ENCODE data around the gene LLCFC1. TPM values are rescaled to one million over a fixed set of nuclear protein-coding genes. Genes with fewer than 3 reads are reported as not detected.
"Not testable (repeated sequence)": the region's sequence is repeated elsewhere in the genome, so short reads cannot be mapped to it uniquely, and the experiment has no call there.

The LLCFC1 gene
- total RNA-seq, 1 experiment from 2014 or later, result not detected

DNA sequence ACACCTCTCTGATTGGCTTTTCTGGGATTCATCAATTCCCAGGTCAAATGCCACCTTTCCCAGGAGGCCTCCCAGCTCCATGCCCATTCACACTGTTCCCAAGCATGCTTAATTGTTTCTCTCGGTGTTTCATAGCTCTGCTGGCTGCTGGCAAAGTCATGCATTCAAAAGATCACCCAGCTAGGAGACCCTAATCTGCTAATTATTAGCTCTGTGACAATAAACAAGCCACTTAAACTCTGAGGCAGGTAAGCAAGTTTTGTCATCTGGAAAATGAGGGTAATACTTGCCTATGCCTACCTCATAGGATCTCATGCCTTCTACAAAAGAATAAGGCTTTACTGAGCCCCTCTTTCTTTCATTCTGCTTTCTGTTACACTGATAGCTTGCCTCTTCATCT is 23.7 kb downstream of the LLCFC1 start:
- no peaks in the 10 kb centered on the region for H3K27me3 ChIP-seq (replicated peaks)
- H3K9me3 ChIP-seq (replicated peaks), result 0 out of 2 replicates have a peak, but pooled peaks cover 2% of the 10 kb centered on the region
- DNase-seq (ENCODE audit: low read depth in 1 of 2, low spot score in 2 of 2), result no peak
- H3K36me3 ChIP-seq, result no peaks in the 10 kb centered on the region
- no peak overlapping the region for H3K4me3 ChIP-seq
- H3K27ac ChIP-seq, result no peak overlapping the region
- H3K4me1 ChIP-seq (replicated peaks), result peaks cover 10% of the 10 kb centered on the region

DNA sequence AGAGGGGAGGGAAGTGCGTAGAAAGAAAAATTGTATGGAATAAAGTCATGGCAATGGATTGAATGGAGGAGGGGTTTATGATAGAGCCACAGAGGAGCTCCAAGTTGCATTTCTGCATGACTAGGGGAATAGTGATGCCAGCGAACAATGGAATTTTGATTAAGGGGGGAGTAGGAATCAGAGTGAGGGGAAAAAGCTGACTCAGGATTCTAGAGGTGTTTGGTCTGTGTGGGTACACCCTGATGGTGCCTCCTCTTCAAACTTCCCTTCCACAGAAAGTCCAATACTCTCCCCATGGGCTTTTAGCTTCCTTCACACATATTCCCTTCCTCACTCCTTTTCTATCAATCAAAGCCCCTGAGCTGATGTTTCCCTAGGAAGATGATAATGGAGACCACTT is 24.7 kb downstream of the LLCFC1 start:
- peaks cover 10% of the 10 kb centered on the region for H3K4me1 ChIP-seq (replicated peaks)

DNA sequence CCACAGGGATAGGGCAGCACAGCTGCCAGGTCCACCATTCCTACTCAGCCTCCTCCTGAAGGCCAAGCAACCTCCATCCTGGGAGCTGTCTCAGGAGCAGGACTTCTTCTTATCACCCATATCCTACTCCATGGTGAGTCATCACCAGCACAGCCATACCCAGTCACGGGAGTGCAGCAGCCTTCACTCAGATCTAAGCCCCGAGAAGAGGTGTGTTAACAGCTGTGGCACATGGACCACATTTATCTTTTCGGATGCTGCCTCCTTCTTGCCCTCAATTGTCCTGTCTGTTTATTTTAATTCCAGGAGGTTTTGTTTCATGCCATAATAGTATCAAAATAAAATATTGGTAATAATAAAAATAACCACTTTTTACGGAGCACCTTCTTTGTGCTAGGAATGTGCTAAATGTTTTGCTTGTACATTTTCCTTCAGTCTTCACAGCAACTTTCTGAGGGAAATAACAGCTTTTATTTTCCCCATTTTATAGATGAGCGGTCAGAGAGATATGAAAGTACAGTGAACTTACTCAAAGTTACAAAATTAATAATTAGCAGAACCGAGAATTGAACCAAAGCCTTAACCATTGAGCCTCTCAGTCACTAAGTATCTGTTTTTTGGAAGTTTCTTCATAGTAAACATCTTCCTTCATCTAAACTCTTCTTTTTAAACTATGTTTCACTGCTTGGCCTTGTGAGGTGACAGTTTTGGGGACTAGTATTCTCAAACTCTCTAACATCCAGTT is 25.4 kb downstream of the LLCFC1 start:
- no peak for DNase-seq (ENCODE audit: low read depth in 1 of 2, low spot score in 2 of 2)

More for the DNA sequence above, 24.7 kb downstream of the LLCFC1 start:
- Histone ChIP-seq H3K27me3 (replicated peaks) (no peaks in the 10 kb centered on the region), H3K36me3 (no peaks in the 10 kb centered on the region), H3K9me3 (replicated peaks) (0 out of 2 replicates have a peak, but pooled peaks cover 2% of the 10 kb centered on the region), H3K4me3 (no peak overlapping the region), H3K27ac (no peak overlapping the region)
- no peak for DNase-seq (ENCODE audit: low read depth in 1 of 2, low spot score in 2 of 2)

GRCh38 chr7:142968229-142968628 is 28.9 kb downstream of the LLCFC1 start:
- H3K9me3 ChIP-seq (replicated peaks), result no peaks in the 10 kb centered on the region
- no peak overlapping the region for H3K27ac ChIP-seq
- no peak overlapping the region for H3K4me3 ChIP-seq
- DNase-seq (ENCODE audit: low read depth in 1 of 2, low spot score in 2 of 2), result no peak
- peaks cover 10% of the 10 kb centered on the region for H3K4me1 ChIP-seq (replicated peaks)
- no peaks in the 10 kb centered on the region for H3K27me3 ChIP-seq (replicated peaks)
- no peaks in the 10 kb centered on the region for H3K36me3 ChIP-seq

More for the DNA sequence above, 25.4 kb downstream of the LLCFC1 start:
- no peak overlapping the region for H3K27ac ChIP-seq
- H3K27me3 ChIP-seq (replicated peaks), result no peaks in the 10 kb centered on the region
- H3K4me1 ChIP-seq (replicated peaks), result peaks cover 10% of the 10 kb centered on the region
- no peak overlapping the region for H3K4me3 ChIP-seq
- no peaks in the 10 kb centered on the region for H3K36me3 ChIP-seq
- 0 out of 2 replicates have a peak, but pooled peaks cover 2% of the 10 kb centered on the region for H3K9me3 ChIP-seq (replicated peaks)

DNA sequence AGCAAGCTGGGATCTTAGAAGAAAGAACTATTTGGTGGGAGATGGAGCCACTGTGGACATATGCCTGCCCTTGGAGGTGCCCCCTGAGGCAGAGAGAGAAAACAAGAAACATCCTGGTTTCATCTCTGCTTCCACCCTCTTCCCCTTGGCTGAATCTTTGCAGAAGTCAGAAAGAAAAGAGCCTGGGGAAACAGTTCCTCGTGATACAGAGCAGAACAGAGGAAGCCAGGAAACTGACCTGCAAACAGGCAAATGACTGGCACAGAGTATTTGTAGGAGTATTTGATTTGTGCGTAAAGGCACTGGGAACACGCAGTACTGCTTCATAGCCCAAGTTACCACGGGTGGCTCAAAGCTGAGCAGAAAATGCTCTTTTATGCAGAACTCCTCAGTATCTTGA is 29.9 kb downstream of the LLCFC1 start:
- Histone ChIP-seq H3K27me3 (replicated peaks) (no peaks in the 10 kb centered on the region), H3K36me3 (no peaks in the 10 kb centered on the region), H3K27ac (no peak overlapping the region), H3K4me1 (replicated peaks) (0 out of 2 replicates have a peak, but pooled peaks cover 6% of the 10 kb centered on the region), H3K4me3 (no peak overlapping the region), H3K9me3 (replicated peaks) (no peaks in the 10 kb centered on the region)
- DNase-seq (ENCODE audit: low read depth in 1 of 2, low spot score in 2 of 2), result no peak

- no peak overlapping the region for H3K27ac ChIP-seq
- no peak for DNase-seq (ENCODE audit: low read depth in 1 of 2, low spot score in 2 of 2)
- no peaks in the 10 kb centered on the region for H3K4me1 ChIP-seq (replicated peaks)
- H3K36me3 ChIP-seq, result no peaks in the 10 kb centered on the region
- H3K9me3 ChIP-seq (replicated peaks), result no peaks in the 10 kb centered on the region
- no peak overlapping the region for H3K4me3 ChIP-seq
- H3K27me3 ChIP-seq (replicated peaks), result no peaks in the 10 kb centered on the region
These were observed 35.3 kb downstream of the LLCFC1 start for GRCh38 chr7:142974626-142975025.

DNA sequence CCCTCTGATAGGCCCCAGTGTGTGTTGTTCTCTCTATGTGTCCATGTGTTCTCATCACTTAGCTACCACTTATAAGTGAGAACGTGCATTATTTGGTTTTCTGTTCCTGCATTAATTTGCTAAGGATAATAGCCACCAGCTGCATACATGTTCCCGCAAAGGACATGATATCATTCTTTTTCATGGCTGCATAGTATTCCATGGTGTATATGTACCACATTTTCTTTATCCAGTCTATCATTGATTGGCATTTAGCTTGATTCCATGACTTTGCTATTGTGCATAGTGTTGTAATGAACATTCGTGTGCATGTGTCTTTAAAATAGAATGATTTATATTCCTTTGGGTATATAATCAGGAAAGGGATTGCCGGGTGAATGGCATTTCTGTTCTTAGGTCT is 39.1 kb downstream of the LLCFC1 start:
- H3K36me3 ChIP-seq; H3K27ac ChIP-seq; H3K4me1 ChIP-seq (replicated peaks); DNase-seq (ENCODE audit: low read depth in 1 of 2, low spot score in 2 of 2); H3K9me3 ChIP-seq (replicated peaks); H3K27me3 ChIP-seq (replicated peaks); H3K4me3 ChIP-seq: not testable (repeated sequence)

DNA sequence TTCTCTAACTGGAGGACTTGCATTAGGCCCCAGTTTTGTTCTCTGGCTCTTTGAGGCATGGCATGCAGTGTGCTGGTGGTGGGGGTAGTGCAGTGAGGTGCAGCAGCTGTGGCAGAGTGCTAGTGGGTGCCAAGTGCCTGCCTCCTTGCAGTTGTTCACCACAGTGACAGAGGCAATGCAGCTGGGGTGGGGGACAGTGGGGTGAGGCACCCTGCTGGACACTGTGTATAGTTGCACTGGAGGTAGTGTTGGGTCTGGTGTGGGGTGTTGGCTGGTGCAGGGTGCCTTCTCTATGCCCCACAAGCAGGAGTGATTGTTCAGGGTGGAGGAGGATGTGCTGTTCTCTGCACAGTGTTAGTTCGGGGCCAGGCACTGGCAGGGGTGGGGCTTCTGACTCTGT is 44.5 kb downstream of the LLCFC1 start:
- Histone ChIP-seq H3K4me1 (replicated peaks) (no peaks in the 10 kb centered on the region), H3K9me3 (replicated peaks) (0 out of 2 replicates have a peak, but pooled peaks cover 4% of the 10 kb centered on the region)
- no peak for DNase-seq (ENCODE audit: low read depth in 1 of 2, low spot score in 2 of 2)

DNA sequence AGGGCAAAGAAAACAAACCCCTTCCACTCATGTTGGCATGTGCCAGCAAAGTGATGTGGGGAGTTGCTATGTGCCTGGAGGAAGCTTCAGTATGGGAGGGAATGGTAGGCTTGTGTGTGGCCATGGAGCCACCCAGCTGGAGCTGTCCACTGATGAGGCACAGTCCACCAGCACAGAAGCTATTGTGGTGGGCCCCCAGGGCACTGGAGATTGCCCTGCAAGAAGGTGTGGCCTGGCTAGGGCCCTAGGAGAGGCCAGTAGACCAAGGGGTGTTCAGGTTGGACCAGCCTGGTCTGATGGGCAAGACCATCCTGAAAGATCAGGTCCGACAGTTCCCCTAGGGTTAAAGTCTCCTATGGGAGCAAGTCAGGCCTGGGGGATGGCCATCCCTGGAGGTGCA is 45.0 kb downstream of the LLCFC1 start:
- H3K9me3 ChIP-seq (replicated peaks), result 0 out of 2 replicates have a peak, but pooled peaks cover 4% of the 10 kb centered on the region
- no peak overlapping the region for H3K27ac ChIP-seq
- no peaks in the 10 kb centered on the region for H3K27me3 ChIP-seq (replicated peaks)

More for the DNA sequence above, 44.5 kb downstream of the LLCFC1 start:
- Histone ChIP-seq H3K36me3 (no peaks in the 10 kb centered on the region), H3K27ac (no peak overlapping the region), H3K4me3 (no peak overlapping the region), H3K27me3 (replicated peaks) (no peaks in the 10 kb centered on the region)

More for the DNA sequence above, 45.0 kb downstream of the LLCFC1 start:
- H3K36me3 ChIP-seq, result no peaks in the 10 kb centered on the region
- H3K4me3 ChIP-seq, result no peak overlapping the region
- DNase-seq (ENCODE audit: low read depth in 1 of 2, low spot score in 2 of 2), result no peak
- H3K4me1 ChIP-seq (replicated peaks), result no peaks in the 10 kb centered on the region

Other genes with a start within 250 kb of the LLCFC1 start
- not detected in 2 replicates for gene PRSS1, start 190.0 kb upstream of the LLCFC1 start, total RNA-seq (2014; rRNA removed; shearing (Covaris generic))
- gene PRSS2, start 168.5 kb upstream of the LLCFC1 start, total RNA-seq (2014; rRNA removed; shearing (Covaris generic)), result not detected in 2 replicates
- gene EPHB6, start 84.4 kb upstream of the LLCFC1 start, total RNA-seq (2014; rRNA removed; shearing (Covaris generic)), result 0.82 TPM in 1 of 2 replicates, not detected in the other
- gene TRPV6, start 53.7 kb upstream of the LLCFC1 start, total RNA-seq (2014; rRNA removed; shearing (Covaris generic)), result under 0.01 TPM in 1 of 2 replicates, not detected in the other
- gene TRPV5, start 5.7 kb upstream of the LLCFC1 start, total RNA-seq (2014; rRNA removed; shearing (Covaris generic)), result not detected in 2 replicates
- 1.1 and 5.1 TPM in 2 replicates for gene KEL, start 22.9 kb downstream of the LLCFC1 start, total RNA-seq (2014; rRNA removed; shearing (Covaris generic))
- not detected in 2 replicates for gene OR9A2, start 87.6 kb downstream of the LLCFC1 start, total RNA-seq (2014; rRNA removed; shearing (Covaris generic))
- gene OR6V1, start 112.9 kb downstream of the LLCFC1 start, total RNA-seq (2014; rRNA removed; shearing (Covaris generic)), result not detected in 2 replicates
- not detected in 2 replicates for gene PIP, start 192.6 kb downstream of the LLCFC1 start, total RNA-seq (2014; rRNA removed; shearing (Covaris generic))
- not detected in 2 replicates for gene TAS2R39, start 243.9 kb downstream of the LLCFC1 start, total RNA-seq (2014; rRNA removed; shearing (Covaris generic))